A549 (cell line): ENCODE measurements around the gene NENF.

Experiments used
- BCL3 ChIP-seq: fragments of >200 bp; sonication (Bioruptor Twin); formaldehyde crosslinking; IDR thresholded peaks from 3 replicates; pipeline ENCODE4 v1.6.1; 2016
- CBX8 ChIP-seq: fragments of 200-600 bp; sonication (generic); IDR thresholded peaks from 2 replicates; pipeline ENCODE4 v1.6.1; 2016
- CHD4 ChIP-seq: fragments of 200-600 bp; sonication (generic); IDR thresholded peaks from 2 replicates; pipeline ENCODE4 v1.6.1; 2016; ENCODE audit warnings: antibody characterized with exemption, mild to moderate bottlenecking, borderline replicate concordance
- ELK1 ChIP-seq: fragments of 150-350 bp; IDR thresholded peaks from 2 replicates; pipeline ENCODE4 v1.6.1; 2014; ENCODE audit warnings: low read depth, mild to moderate bottlenecking, low read length
- HOXA7 ChIP-seq: fragments of 250-450 bp; sonication (Bioruptor Pico); IDR thresholded peaks from 2 replicates; pipeline ENCODE4 v1.5.0; 2020; ENCODE audit warnings: mild to moderate bottlenecking, moderate library complexity
- MYC ChIP-seq: IDR thresholded peaks from 2 replicates; pipeline ENCODE4 v1.6.1; 2012; ENCODE audit warnings: mild to moderate bottlenecking, inconsistent platforms, low read length, improper control_type of control experiment, borderline replicate concordance
- NR3C1 ChIP-seq: fragments of >200 bp; sonication (Bioruptor Twin); formaldehyde crosslinking; IDR thresholded peaks from 3 replicates; pipeline ENCODE4 v1.6.1; 2017
- POLR2A ChIP-seq: IDR thresholded peaks from 2 replicates; pipeline ENCODE4 v1.6.1; 2012; ENCODE audit warnings: mild to moderate bottlenecking, low read length
- RAD21 ChIP-seq, 2 experiments: fragments of >200 bp in 1 of 2; sonication (Bioruptor Twin) in 1 of 2; formaldehyde crosslinking in 1 of 2; IDR thresholded peaks in 1 of 2; conservative IDR thresholded peaks in 1 of 2; 2 replicates in 1 of 2; 3 replicates in 1 of 2; pipeline ENCODE4 v1.6.1; 2012 to 2018; ENCODE audit warnings: inconsistent platforms in 1 of 2
- RNF2 ChIP-seq: fragments of 200-600 bp; sonication (generic); IDR thresholded peaks from 2 replicates; pipeline ENCODE4 v1.6.1; 2016; ENCODE audit warnings: low read depth, mild to moderate bottlenecking, antibody characterized with exemption, moderate library complexity, borderline replicate concordance
- TF ChIP-seq, protein P1 (sequence below): fragments of 250-450 bp; sonication (Bioruptor Pico); IDR thresholded peaks from 2 replicates; pipeline ENCODE4 v1.5.0; 2021; ENCODE audit warnings: mild to moderate bottlenecking, moderate library complexity, borderline replicate concordance
- TF ChIP-seq, protein P2 (sequence below): fragments of >200 bp; sonication (Bioruptor Twin); formaldehyde crosslinking; IDR thresholded peaks from 3 replicates; pipeline ENCODE4 v1.5.1; 2016

DNA sequence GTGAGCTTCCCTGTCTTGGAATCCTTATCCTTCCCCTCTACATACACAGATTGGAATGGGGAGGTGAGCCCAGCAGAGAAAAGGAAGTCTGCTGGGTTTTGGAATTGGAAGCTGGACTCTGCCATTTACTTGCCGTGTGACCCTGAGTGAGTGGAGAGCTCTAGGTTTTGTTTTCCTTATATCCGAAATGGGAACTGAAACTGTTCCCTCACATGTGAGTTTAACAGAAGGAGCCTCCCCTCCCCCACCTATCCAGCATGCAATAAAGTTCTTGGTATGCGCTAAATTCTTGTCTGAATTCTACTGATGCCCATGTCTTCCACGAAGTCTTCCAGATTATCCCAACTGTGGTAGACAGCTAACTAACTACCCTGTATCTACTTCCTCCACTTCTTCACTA is 58.7 kb downstream of the NENF start:
- no peak for TF ChIP-seq CBX8
- TF ChIP-seq HOXA7 (CRISPR knock-in tag): no peak
- no peak for TF ChIP-seq RAD21 (conservative IDR thresholded peaks at IDR 0.05 in 1 of 2, IDR thresholded peaks at IDR 0.05 in 1 of 2)
- TF ChIP-seq BCL3: no peak
- no peak for TF ChIP-seq ELK1
- TF ChIP-seq, protein P1, sequence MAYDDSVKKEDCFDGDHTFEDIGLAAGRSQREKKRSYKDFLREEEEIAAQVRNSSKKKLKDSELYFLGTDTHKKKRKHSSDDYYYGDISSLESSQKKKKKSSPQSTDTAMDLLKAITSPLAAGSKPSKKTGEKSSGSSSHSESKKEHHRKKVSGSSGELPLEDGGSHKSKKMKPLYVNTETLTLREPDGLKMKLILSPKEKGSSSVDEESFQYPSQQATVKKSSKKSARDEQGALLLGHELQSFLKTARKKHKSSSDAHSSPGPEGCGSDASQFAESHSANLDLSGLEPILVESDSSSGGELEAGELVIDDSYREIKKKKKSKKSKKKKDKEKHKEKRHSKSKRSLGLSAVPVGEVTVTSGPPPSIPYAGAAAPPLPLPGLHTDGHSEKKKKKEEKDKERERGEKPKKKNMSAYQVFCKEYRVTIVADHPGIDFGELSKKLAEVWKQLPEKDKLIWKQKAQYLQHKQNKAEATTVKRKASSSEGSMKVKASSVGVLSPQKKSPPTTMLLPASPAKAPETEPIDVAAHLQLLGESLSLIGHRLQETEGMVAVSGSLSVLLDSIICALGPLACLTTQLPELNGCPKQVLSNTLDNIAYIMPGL: no peak
- TF ChIP-seq RNF2: no peak
- no peak for TF ChIP-seq CHD4
- TF ChIP-seq, protein P2, sequence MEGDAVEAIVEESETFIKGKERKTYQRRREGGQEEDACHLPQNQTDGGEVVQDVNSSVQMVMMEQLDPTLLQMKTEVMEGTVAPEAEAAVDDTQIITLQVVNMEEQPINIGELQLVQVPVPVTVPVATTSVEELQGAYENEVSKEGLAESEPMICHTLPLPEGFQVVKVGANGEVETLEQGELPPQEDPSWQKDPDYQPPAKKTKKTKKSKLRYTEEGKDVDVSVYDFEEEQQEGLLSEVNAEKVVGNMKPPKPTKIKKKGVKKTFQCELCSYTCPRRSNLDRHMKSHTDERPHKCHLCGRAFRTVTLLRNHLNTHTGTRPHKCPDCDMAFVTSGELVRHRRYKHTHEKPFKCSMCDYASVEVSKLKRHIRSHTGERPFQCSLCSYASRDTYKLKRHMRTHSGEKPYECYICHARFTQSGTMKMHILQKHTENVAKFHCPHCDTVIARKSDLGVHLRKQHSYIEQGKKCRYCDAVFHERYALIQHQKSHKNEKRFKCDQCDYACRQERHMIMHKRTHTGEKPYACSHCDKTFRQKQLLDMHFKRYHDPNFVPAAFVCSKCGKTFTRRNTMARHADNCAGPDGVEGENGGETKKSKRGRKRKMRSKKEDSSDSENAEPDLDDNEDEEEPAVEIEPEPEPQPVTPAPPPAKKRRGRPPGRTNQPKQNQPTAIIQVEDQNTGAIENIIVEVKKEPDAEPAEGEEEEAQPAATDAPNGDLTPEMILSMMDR: no peak
- no peak for TF ChIP-seq MYC
- TF ChIP-seq NR3C1: no peak
- TF ChIP-seq POLR2A: no peak
